ENCODE measurements around the gene KIAA1217. TPM values are rescaled to one million over a fixed set of nuclear protein-coding genes. Genes with fewer than 3 reads are reported as not detected.

Gene KIAA1217
- total and polyA plus RNA-seq, 2 experiments from 2014 or later = 5.4 to 8.1 TPM

- Histone ChIP-seq H3K9ac (no peak overlapping the region), H2AFZ (no peak overlapping the region), H3K27ac (no peak overlapping the region), H3K9me3 (ENCODE audit: low read depth) (no peaks in the 10 kb centered on the region), H3K36me3 (ENCODE audit: low read depth) (no peaks in the 10 kb centered on the region), H3K79me2 (ENCODE audit: insufficient read depth) (no peaks in the 10 kb centered on the region), H3K27me3 (replicated peaks; ENCODE audit: insufficient read depth) (no peaks in the 10 kb centered on the region), H4K20me1 (ENCODE audit: insufficient read depth) (no peaks in the 10 kb centered on the region), H3K4me3 (no peak overlapping the region), H3K4me1 (ENCODE audit: insufficient read depth) (no peaks in the 10 kb centered on the region), H3K4me2 (ENCODE audit: unreplicated experiment) (no peak overlapping the region), H3K9me2 (ENCODE audit: insufficient read depth) (no peaks in the 10 kb centered on the region), H3F3A (ENCODE audit: insufficient read depth) (no peaks in the 10 kb centered on the region)
- WGBS, 2 experiments (ENCODE audit: low coverage in 1 of 2, low lambda C conversion rate in 2 of 2, missing lambda C conversion rate in 2 of 2) = 72 to 73% methylated on average over 9 of the region's 9 CpGs
- TF ChIP-seq EZH2phosphoT487 (IDR thresholded peaks at IDR 0.05; ENCODE audit: insufficient read depth, low read depth) (no peak), EZH2 (IDR thresholded peaks at IDR 0.05; ENCODE audit: insufficient read depth, poor library complexity, severe bottlenecking) (no peak)
- DNase-seq = no peak
- in situ Hi-C loops (cut with MboI) = no loop called here
Observed at GRCh38 chr10:24394461-24395190, 185.7 kb downstream of the KIAA1217 start.

- DNase-seq = peak; percentile 23
- no peaks in the 10 kb centered on the region for H4K20me1 ChIP-seq (ENCODE audit: insufficient read depth)
- WGBS, 2 experiments (ENCODE audit: low coverage in 1 of 2, low lambda C conversion rate in 2 of 2, missing lambda C conversion rate in 2 of 2) = 82 to 85% methylated on average over 4 of the region's 4 CpGs
- H2AFZ ChIP-seq = no peak overlapping the region
- TF ChIP-seq EZH2phosphoT487 (IDR thresholded peaks at IDR 0.05; ENCODE audit: insufficient read depth, low read depth) (no peak), EZH2 (IDR thresholded peaks at IDR 0.05; ENCODE audit: insufficient read depth, poor library complexity, severe bottlenecking) (no peak)
- H3K36me3 ChIP-seq (ENCODE audit: low read depth) = no peaks in the 10 kb centered on the region
- H3K9me3 ChIP-seq (ENCODE audit: low read depth) = no peaks in the 10 kb centered on the region
- no peaks in the 10 kb centered on the region for H3K79me2 ChIP-seq (ENCODE audit: insufficient read depth)
- no peak overlapping the region for H3K27ac ChIP-seq
- H3K9me2 ChIP-seq (ENCODE audit: insufficient read depth) = no peaks in the 10 kb centered on the region
- H3K4me2 ChIP-seq (ENCODE audit: unreplicated experiment) = no peak overlapping the region
- H3K9ac ChIP-seq = no peak overlapping the region
- in situ Hi-C loops (cut with MboI) = no loop called here
- H3K4me3 ChIP-seq = no peak overlapping the region
- no peaks in the 10 kb centered on the region for H3F3A ChIP-seq (ENCODE audit: insufficient read depth)
- no peaks in the 10 kb centered on the region for H3K4me1 ChIP-seq (ENCODE audit: insufficient read depth)
- H3K27me3 ChIP-seq (replicated peaks; ENCODE audit: insufficient read depth) = no peaks in the 10 kb centered on the region
Observed at GRCh38 chr10:24396396-24396795, 187.5 kb downstream of the KIAA1217 start.

- no peak overlapping the region for H3K9ac ChIP-seq
- no peak overlapping the region for H2AFZ ChIP-seq
Observed at GRCh38 chr10:24397662-24398061, 188.7 kb downstream of the KIAA1217 start.

GRCh38 chr10:24404567-24404966, 195.6 kb downstream of the KIAA1217 start:
- Histone ChIP-seq H3K4me1 (ENCODE audit: insufficient read depth) (no peaks in the 10 kb centered on the region), H3K4me3 (no peak overlapping the region), H3K9me3 (ENCODE audit: low read depth) (no peaks in the 10 kb centered on the region), H3K79me2 (ENCODE audit: insufficient read depth) (no peaks in the 10 kb centered on the region), H2AFZ (peak overlapping the region; percentile 58; the same call in 1 of the 2 replicates), H3K9me2 (ENCODE audit: insufficient read depth) (no peaks in the 10 kb centered on the region), H3K36me3 (ENCODE audit: low read depth) (no peaks in the 10 kb centered on the region), H3F3A (ENCODE audit: insufficient read depth) (no peaks in the 10 kb centered on the region), H4K20me1 (ENCODE audit: insufficient read depth) (no peaks in the 10 kb centered on the region), H3K27me3 (replicated peaks; ENCODE audit: insufficient read depth) (no peaks in the 10 kb centered on the region), H3K4me2 (ENCODE audit: unreplicated experiment) (no peak overlapping the region), H3K27ac (no peak overlapping the region), H3K9ac (no peak overlapping the region)
- WGBS, 2 experiments (ENCODE audit: low coverage in 1 of 2, low lambda C conversion rate in 2 of 2, missing lambda C conversion rate in 2 of 2) = 39 to 44% methylated on average over 3 of the region's 3 CpGs
- in situ Hi-C loops (cut with MboI) = no loop called here
- no peak for DNase-seq
- TF ChIP-seq EZH2 (IDR thresholded peaks at IDR 0.05; ENCODE audit: insufficient read depth, poor library complexity, severe bottlenecking) = no peak
- TF ChIP-seq EZH2phosphoT487 (IDR thresholded peaks at IDR 0.05; ENCODE audit: insufficient read depth, low read depth) = no peak

More at GRCh38 chr10:24397662-24398061, 188.7 kb downstream of the KIAA1217 start:
- Histone ChIP-seq H3K27me3 (replicated peaks; ENCODE audit: insufficient read depth) (no peaks in the 10 kb centered on the region), H3K36me3 (ENCODE audit: low read depth) (no peaks in the 10 kb centered on the region), H4K20me1 (ENCODE audit: insufficient read depth) (no peaks in the 10 kb centered on the region), H3K4me2 (ENCODE audit: unreplicated experiment) (no peak overlapping the region), H3K9me2 (ENCODE audit: insufficient read depth) (no peaks in the 10 kb centered on the region), H3K27ac (no peak overlapping the region), H3K4me1 (ENCODE audit: insufficient read depth) (no peaks in the 10 kb centered on the region), H3K9me3 (ENCODE audit: low read depth) (no peaks in the 10 kb centered on the region), H3K4me3 (no peak overlapping the region), H3K79me2 (ENCODE audit: insufficient read depth) (no peaks in the 10 kb centered on the region), H3F3A (ENCODE audit: insufficient read depth) (no peaks in the 10 kb centered on the region)
- 87 to 92% methylated on average over 2 of the region's 2 CpGs for WGBS, 2 experiments (ENCODE audit: low coverage in 1 of 2, low lambda C conversion rate in 2 of 2, missing lambda C conversion rate in 2 of 2)
- in situ Hi-C loops (cut with MboI) = no loop called here
- TF ChIP-seq EZH2 (IDR thresholded peaks at IDR 0.05; ENCODE audit: insufficient read depth, poor library complexity, severe bottlenecking) (no peak), EZH2phosphoT487 (IDR thresholded peaks at IDR 0.05; ENCODE audit: insufficient read depth, low read depth) (no peak)
- no peak for DNase-seq

Measured in GM23248 (cell line).